ENCODE data around the gene MBD3L2B. TPM values are rescaled to one million over a fixed set of nuclear protein-coding genes. Genes with fewer than 3 reads are reported as not detected.
A peak's percentile ranks its signal among the peaks of the same experiment; 100 is the strongest.

MBD3L2B gene
- total and polyA plus RNA-seq, 9 of the 15 experiments (the other 6 are each of a cell fraction or from before 2014, with no cell fraction given) = not detected

DNA sequence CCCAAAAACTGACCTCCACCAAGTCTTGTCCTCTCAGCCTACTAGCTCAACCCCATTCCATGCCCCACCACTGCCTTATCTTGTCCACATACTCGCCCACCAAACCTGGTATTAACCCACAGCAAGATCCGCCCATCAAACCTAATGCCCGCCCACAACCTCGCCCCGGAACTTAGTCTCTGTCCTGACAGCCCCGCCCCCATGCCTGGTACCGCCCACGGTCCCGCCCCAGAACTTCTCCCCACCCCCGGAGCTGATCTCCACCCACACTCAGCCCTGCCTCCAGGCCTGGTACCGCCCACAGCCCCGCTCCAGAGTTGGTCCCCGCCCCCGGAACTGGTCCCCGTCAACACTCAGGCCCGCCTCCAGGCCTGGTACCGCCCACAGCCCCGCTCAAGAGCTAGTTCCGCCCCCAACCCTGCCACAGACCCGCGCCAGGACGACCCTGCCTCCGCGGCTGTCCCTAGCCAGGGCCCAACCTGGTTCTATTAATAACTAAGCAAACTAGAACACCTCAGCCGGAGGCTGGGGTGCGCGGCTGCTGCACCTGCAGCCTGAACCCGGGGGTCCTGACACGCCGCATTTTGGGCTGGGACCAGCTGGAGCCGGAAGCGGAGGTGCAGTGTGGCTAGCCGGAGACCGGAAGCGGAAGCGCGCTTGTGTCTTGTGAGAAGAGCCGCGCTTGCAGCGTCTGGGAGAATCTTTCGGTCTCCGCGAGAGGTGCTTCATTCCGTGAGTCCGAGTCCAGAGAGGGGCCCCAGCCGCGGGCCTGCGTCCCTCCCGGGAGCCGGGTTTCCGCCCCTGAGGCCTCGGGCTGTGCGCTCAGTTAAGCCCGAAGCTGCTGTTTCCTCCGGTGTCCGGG is 48.0 kb upstream of the MBD3L2B start, which contains the start of gene ZNF557 (continued):
- no peak for TF ChIP-seq SRSF3 (IDR thresholded peaks at IDR 0.05; ENCODE audit: insufficient read depth, low read length)
- TF ChIP-seq SMAD2 (IDR thresholded peaks at IDR 0.05; ENCODE audit: low read depth, low read length) = no peak
- TF ChIP-seq RREB1 (CRISPR knock-in tag; IDR thresholded peaks at IDR 0.05) = 0 out of 2 replicates have a peak, but pooled peaks have one; percentile 28
- TF ChIP-seq, protein P1, sequence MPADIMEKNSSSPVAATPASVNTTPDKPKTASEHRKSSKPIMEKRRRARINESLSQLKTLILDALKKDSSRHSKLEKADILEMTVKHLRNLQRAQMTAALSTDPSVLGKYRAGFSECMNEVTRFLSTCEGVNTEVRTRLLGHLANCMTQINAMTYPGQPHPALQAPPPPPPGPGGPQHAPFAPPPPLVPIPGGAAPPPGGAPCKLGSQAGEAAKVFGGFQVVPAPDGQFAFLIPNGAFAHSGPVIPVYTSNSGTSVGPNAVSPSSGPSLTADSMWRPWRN (IDR thresholded peaks at IDR 0.05; ENCODE audit: low read depth) = no peak
- no peak for TF ChIP-seq CBFB (CRISPR knock-in tag; IDR thresholded peaks at IDR 0.05)
- no peak for TF ChIP-seq PTBP1 (IDR thresholded peaks at IDR 0.05; ENCODE audit: low read depth, low read length)
- TF ChIP-seq KAT7 (CRISPR knock-in tag; IDR thresholded peaks at IDR 0.05; ENCODE audit: borderline replicate concordance) = no peak
- TF ChIP-seq SPI1 (IDR thresholded peaks at IDR 0.05; ENCODE audit: borderline replicate concordance, low read depth, low read length) = peak; percentile 34; the same call in 1 of the 2 replicates
- no peak for TF ChIP-seq ID3 (CRISPR knock-in tag; IDR thresholded peaks at IDR 0.05)
- TF ChIP-seq ID3 (tag; IDR thresholded peaks at IDR 0.05) = no peak
- TF ChIP-seq RNF2 (IDR thresholded peaks at IDR 0.05) = no peak
- TF ChIP-seq, protein P2, sequence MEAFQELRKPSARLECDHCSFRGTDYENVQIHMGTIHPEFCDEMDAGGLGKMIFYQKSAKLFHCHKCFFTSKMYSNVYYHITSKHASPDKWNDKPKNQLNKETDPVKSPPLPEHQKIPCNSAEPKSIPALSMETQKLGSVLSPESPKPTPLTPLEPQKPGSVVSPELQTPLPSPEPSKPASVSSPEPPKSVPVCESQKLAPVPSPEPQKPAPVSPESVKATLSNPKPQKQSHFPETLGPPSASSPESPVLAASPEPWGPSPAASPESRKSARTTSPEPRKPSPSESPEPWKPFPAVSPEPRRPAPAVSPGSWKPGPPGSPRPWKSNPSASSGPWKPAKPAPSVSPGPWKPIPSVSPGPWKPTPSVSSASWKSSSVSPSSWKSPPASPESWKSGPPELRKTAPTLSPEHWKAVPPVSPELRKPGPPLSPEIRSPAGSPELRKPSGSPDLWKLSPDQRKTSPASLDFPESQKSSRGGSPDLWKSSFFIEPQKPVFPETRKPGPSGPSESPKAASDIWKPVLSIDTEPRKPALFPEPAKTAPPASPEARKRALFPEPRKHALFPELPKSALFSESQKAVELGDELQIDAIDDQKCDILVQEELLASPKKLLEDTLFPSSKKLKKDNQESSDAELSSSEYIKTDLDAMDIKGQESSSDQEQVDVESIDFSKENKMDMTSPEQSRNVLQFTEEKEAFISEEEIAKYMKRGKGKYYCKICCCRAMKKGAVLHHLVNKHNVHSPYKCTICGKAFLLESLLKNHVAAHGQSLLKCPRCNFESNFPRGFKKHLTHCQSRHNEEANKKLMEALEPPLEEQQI (IDR thresholded peaks at IDR 0.05) = no peak
- no peak for TF ChIP-seq NR1H2 (CRISPR knock-in tag; IDR thresholded peaks at IDR 0.05)
- TF ChIP-seq CC2D1A (IDR thresholded peaks at IDR 0.05) = no peak
- TF ChIP-seq PML (IDR thresholded peaks at IDR 0.05; ENCODE audit: low read length) = peak; percentile 73; the same call in 1 of the 2 replicates
- TF ChIP-seq ZNF668 (CRISPR knock-in tag; IDR thresholded peaks at IDR 0.05) = no peak
- TF ChIP-seq, protein P3, sequence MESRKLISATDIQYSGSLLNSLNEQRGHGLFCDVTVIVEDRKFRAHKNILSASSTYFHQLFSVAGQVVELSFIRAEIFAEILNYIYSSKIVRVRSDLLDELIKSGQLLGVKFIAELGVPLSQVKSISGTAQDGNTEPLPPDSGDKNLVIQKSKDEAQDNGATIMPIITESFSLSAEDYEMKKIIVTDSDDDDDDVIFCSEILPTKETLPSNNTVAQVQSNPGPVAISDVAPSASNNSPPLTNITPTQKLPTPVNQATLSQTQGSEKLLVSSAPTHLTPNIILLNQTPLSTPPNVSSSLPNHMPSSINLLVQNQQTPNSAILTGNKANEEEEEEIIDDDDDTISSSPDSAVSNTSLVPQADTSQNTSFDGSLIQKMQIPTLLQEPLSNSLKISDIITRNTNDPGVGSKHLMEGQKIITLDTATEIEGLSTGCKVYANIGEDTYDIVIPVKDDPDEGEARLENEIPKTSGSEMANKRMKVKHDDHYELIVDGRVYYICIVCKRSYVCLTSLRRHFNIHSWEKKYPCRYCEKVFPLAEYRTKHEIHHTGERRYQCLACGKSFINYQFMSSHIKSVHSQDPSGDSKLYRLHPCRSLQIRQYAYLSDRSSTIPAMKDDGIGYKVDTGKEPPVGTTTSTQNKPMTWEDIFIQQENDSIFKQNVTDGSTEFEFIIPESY (CRISPR knock-in tag; IDR thresholded peaks at IDR 0.05) = no peak
